Measurements from ENCODE around the gene FNDC10. TPM values are rescaled to one million over a fixed set of nuclear protein-coding genes. Genes with fewer than 3 reads are reported as not detected.
A peak's percentile ranks its signal among the peaks of the same experiment; 100 is the strongest.

The FNDC10 gene
- total and polyA plus RNA-seq, 10 of the 15 experiments (the other 5 are each of a cell fraction or from before 2014, with no cell fraction given), result 0.05 to 1.3 (median 0.25) TPM; not detected in 4

- BruUV-seq (replicated peaks), result no TSS peak
- H3K4me3 ChIP-seq, result no peak overlapping the region
- ATAC-seq (no peak), DNase-seq (ENCODE audit: low read depth, low spot score) (no peak), FAIRE-seq (no peak)
- intact Hi-C loops (cut with micrococcal nuclease; ENCODE audit: unreplicated experiment) (no loop called here), in situ Hi-C loops (cut with MboI) (no loop called here)
- no peaks in the 10 kb centered on the region for H3K9me3 ChIP-seq (replicated peaks; ENCODE audit: control insufficient read depth, insufficient read depth, low read length)
- no peak overlapping the region for H3K4me2 ChIP-seq (ENCODE audit: control insufficient read depth, insufficient read depth)
- peak; percentile 43; the same call in 1 of the 2 replicates for TF ChIP-seq POLR2A (IDR thresholded peaks at IDR 0.05; ENCODE audit: low read depth, low read length)
- TF ChIP-seq PBX3 (IDR thresholded peaks at IDR 0.05; ENCODE audit: insufficient replicate concordance, low read depth, low read length), result no peak
- ChIA-PET SMC1A (ENCODE audit: uncharacterized antibody, unreplicated experiment) (no interaction called here), CTCF (no interaction called here), POLR2A (no interaction called here), RAD21 (ENCODE audit: unreplicated experiment) (no interaction called here)
- H3K79me2 ChIP-seq (ENCODE audit: control insufficient read depth, insufficient read depth, low read length), result no peaks in the 10 kb centered on the region
- no peaks in the 10 kb centered on the region for H3K27me3 ChIP-seq (replicated peaks in 1 of 2; ENCODE audit: control insufficient read depth in 2 of 2, insufficient read depth in 2 of 2, low read length in 1 of 2)
- H3K27ac ChIP-seq (ENCODE audit: control insufficient read depth, insufficient read depth), result no peak overlapping the region
- no peak overlapping the region for H2AFZ ChIP-seq (ENCODE audit: control insufficient read depth, low read depth, low read length)
- no peaks in the 10 kb centered on the region for H3K4me1 ChIP-seq (ENCODE audit: control insufficient read depth, insufficient read depth, low read length)
- 69% methylated on average over 11 of the region's 13 CpGs for WGBS (ENCODE audit: insufficient coverage, insufficient replicate concordance, low lambda C conversion rate, missing lambda C conversion rate)
- H3K9ac ChIP-seq (ENCODE audit: control insufficient read depth, insufficient read depth, low read length), result no peak overlapping the region
- H4K20me1 ChIP-seq (ENCODE audit: control insufficient read depth, insufficient read depth), result no peaks in the 10 kb centered on the region
- H3K36me3 ChIP-seq (ENCODE audit: control insufficient read depth in 2 of 2, insufficient read depth in 2 of 2, low read length in 1 of 2), result no peaks in the 10 kb centered on the region; a peak in 2 of 4 replicates
Observed at GRCh38 chr1:1554550-1554925, 45.4 kb downstream of the FNDC10 start.

GRCh38 chr1:1553821-1554494 is 46.0 kb downstream of the FNDC10 start:
- H3K9me3 ChIP-seq (replicated peaks; ENCODE audit: control insufficient read depth, insufficient read depth, low read length), result no peaks in the 10 kb centered on the region
- H3K27me3 ChIP-seq (replicated peaks in 1 of 2; ENCODE audit: control insufficient read depth in 2 of 2, insufficient read depth in 2 of 2, low read length in 1 of 2), result no peaks in the 10 kb centered on the region
- in situ Hi-C loops (cut with MboI), result no loop called here
- ATAC-seq (no peak), DNase-seq (ENCODE audit: low read depth, low spot score) (no peak), FAIRE-seq (no peak)
- H3K4me2 ChIP-seq (ENCODE audit: control insufficient read depth, insufficient read depth), result no peak overlapping the region
- ChIA-PET RAD21 (ENCODE audit: unreplicated experiment) (no interaction called here), SMC1A (ENCODE audit: uncharacterized antibody, unreplicated experiment) (no interaction called here), POLR2A (interaction anchor here (0.6 kb wide), 1 partner anchor 162 kb away, joined by 4 read pairs; no protein-coding TSS in a partner anchor), CTCF (interaction anchor here (1.1 kb wide), 1 partner anchor 181 kb away, joined by 3 read pairs; no protein-coding TSS in a partner anchor)
- H3K4me1 ChIP-seq (ENCODE audit: control insufficient read depth, insufficient read depth, low read length), result no peaks in the 10 kb centered on the region
- no peak overlapping the region for H3K4me3 ChIP-seq
- no peaks in the 10 kb centered on the region for H3K79me2 ChIP-seq (ENCODE audit: control insufficient read depth, insufficient read depth, low read length)
- intact Hi-C loops (cut with micrococcal nuclease; ENCODE audit: unreplicated experiment), result no loop called here
- WGBS (ENCODE audit: insufficient coverage, insufficient replicate concordance, low lambda C conversion rate, missing lambda C conversion rate), result 86% methylated on average over 31 of the region's 35 CpGs
- H3K27ac ChIP-seq (ENCODE audit: control insufficient read depth, insufficient read depth), result no peak overlapping the region
- H4K20me1 ChIP-seq (ENCODE audit: control insufficient read depth, insufficient read depth), result no peaks in the 10 kb centered on the region
- no peaks in the 10 kb centered on the region; a peak in 2 of 4 replicates for H3K36me3 ChIP-seq (ENCODE audit: control insufficient read depth in 2 of 2, insufficient read depth in 2 of 2, low read length in 1 of 2)
- H2AFZ ChIP-seq (ENCODE audit: control insufficient read depth, low read depth, low read length), result no peak overlapping the region
- BruUV-seq (replicated peaks), result no TSS peak
- no peak overlapping the region for H3K9ac ChIP-seq (ENCODE audit: control insufficient read depth, insufficient read depth, low read length)
- TF ChIP-seq MTA2 (IDR thresholded peaks at IDR 0.05; ENCODE audit: low read depth) (no peak), SPI1 (IDR thresholded peaks at IDR 0.05; ENCODE audit: borderline replicate concordance, insufficient read depth, low read depth, low read length) (no peak), ZNF384 (IDR thresholded peaks at IDR 0.05; ENCODE audit: borderline replicate concordance, low read depth, low read length) (no peak), JUNB (IDR thresholded peaks at IDR 0.05) (no peak), KLF5 (IDR thresholded peaks at IDR 0.05; ENCODE audit: partially characterized antibody) (no peak), NRF1 (conservative IDR thresholded peaks at IDR 0.05; ENCODE audit: low read depth, low read length) (no peak), BCLAF1 (IDR thresholded peaks at IDR 0.05) (no peak), POLR2AphosphoS2 (IDR thresholded peaks at IDR 0.05; ENCODE audit: low read depth, low read length) (no peak), E2F4 (IDR thresholded peaks at IDR 0.05; ENCODE audit: low read depth, low read length) (no peak)
